ENCODE measurements around the gene DNAJA3. TPM values are rescaled to one million over a fixed set of nuclear protein-coding genes. Genes with fewer than 3 reads are reported as not detected.

DNAJA3 gene
- total RNA-seq, 1 experiment from 2014 or later = 56.2 TPM

DNA sequence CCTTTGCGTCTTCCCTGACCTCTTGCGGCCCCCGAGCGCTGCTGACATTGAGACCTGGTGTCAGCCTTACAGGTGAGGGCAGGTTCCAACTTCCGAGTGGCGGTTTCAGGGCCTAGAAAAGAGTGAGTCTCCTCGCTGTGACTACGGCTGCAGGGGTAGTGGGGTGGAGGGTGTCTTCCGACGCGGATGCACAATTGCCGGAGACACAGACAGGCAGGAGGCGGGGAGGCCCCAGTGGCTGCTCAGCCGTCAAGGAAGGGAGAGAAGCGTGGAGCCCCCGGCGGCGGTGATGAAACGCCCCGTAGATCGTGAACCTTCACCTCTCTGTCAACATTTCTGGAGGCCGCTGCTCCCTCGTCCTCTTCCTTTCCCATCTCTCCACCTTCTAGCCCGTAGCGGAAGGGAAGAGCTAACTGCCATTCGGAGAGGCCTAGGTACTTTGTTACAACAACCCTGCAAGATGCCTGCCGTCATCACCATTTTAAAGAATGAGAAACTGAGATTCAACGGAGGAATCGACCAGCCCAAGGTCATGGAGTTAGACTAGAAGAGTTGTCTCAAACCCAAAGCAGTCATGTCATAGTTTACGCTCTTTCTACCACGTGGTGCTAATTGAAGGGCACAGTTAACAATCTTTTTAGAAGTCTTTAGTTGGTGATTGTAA is 485 bp downstream of the DNAJA3 start:
- H3K23me2 ChIP-seq (ENCODE audit: insufficient read length, low read depth, low read length, poor library complexity, severe bottlenecking) = peaks cover 7% of the 10 kb centered on the region
- no peak overlapping the region for H3T11ph ChIP-seq (ENCODE audit: low read length)
- Mint-ChIP-seq H3K27ac (peak overlapping the region; percentile 94 to 98 (median 96)), H3K4me1 (peaks cover 15 to 21% of the 10 kb centered on the region in 2 experiments), H3K36me3 (ENCODE audit: insufficient read depth in 1 of 3, low read depth in 3 of 3) (peaks cover 14 to 22% (median 16%) of the 10 kb centered on the region in 3 experiments; a peak in 6 of 7 replicates), H3K4me3 (peak overlapping the region; percentile 99), H3K9me3 (no peaks in the 10 kb centered on the region), H3K27me3 (ENCODE audit: low read depth) (no peaks in the 10 kb centered on the region)
- no peak overlapping the region for H2BK15ac ChIP-seq (ENCODE audit: low read depth, low read length)
- no peak overlapping the region for H3K23ac ChIP-seq (ENCODE audit: insufficient read length, low read depth, low read length)
- no peak overlapping the region for H4K91ac ChIP-seq (ENCODE audit: insufficient read length, low read depth, low read length)
- no peak overlapping the region for H4K5ac ChIP-seq (ENCODE audit: insufficient read length, low read depth, low read length)
- no peak overlapping the region for H3K27ac ChIP-seq (ENCODE audit: insufficient read length, low read depth, low read length)
- H3K9ac ChIP-seq (ENCODE audit: extremely low read depth, insufficient read length, low read length) = peak overlapping the region; percentile 89
- no peak overlapping the region for H2AFZ ChIP-seq (ENCODE audit: low read length)
- H3K4ac ChIP-seq (ENCODE audit: low read depth, low read length) = no peak overlapping the region
- no peak overlapping the region for H3K56ac ChIP-seq (ENCODE audit: insufficient read length, low read depth, low read length)
- peaks cover 12% of the 10 kb centered on the region; the same call in 1 of the 2 replicates for H3K79me2 ChIP-seq (ENCODE audit: insufficient read depth, low read length)
- H2BK12ac ChIP-seq (ENCODE audit: insufficient read length, low read depth, low read length) = no peak overlapping the region
- H2AK5ac ChIP-seq (ENCODE audit: insufficient read length, low read length) = no peak overlapping the region
- H2BK5ac ChIP-seq (ENCODE audit: insufficient read length, low read length) = no peak overlapping the region
- H3K14ac ChIP-seq (ENCODE audit: insufficient read depth, low read length) = peak overlapping the region; percentile 6; the same call in 1 of the 2 replicates
- no peaks in the 10 kb centered on the region for H3K9me3 ChIP-seq (ENCODE audit: control insufficient read depth, low read depth, low read length)
- WGBS (ENCODE audit: extremely low coverage, insufficient read length, low lambda C conversion rate) = no CpG with 5 or more reads among the region's 31 CpGs
- TF ChIP-seq, protein P1, sequence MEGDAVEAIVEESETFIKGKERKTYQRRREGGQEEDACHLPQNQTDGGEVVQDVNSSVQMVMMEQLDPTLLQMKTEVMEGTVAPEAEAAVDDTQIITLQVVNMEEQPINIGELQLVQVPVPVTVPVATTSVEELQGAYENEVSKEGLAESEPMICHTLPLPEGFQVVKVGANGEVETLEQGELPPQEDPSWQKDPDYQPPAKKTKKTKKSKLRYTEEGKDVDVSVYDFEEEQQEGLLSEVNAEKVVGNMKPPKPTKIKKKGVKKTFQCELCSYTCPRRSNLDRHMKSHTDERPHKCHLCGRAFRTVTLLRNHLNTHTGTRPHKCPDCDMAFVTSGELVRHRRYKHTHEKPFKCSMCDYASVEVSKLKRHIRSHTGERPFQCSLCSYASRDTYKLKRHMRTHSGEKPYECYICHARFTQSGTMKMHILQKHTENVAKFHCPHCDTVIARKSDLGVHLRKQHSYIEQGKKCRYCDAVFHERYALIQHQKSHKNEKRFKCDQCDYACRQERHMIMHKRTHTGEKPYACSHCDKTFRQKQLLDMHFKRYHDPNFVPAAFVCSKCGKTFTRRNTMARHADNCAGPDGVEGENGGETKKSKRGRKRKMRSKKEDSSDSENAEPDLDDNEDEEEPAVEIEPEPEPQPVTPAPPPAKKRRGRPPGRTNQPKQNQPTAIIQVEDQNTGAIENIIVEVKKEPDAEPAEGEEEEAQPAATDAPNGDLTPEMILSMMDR (conservative IDR thresholded peaks at IDR 0.05) = no peak
- no peaks in the 10 kb centered on the region for H3K4me1 ChIP-seq (ENCODE audit: insufficient read depth, low read length)
- no peaks in the 10 kb centered on the region for H4K20me1 ChIP-seq (ENCODE audit: control insufficient read depth, insufficient read depth, insufficient read length)
- H3K27me3 ChIP-seq (ENCODE audit: insufficient read depth, low read length) = no peaks in the 10 kb centered on the region
- no peak overlapping the region for H4K8ac ChIP-seq (replicated peaks; ENCODE audit: insufficient read length, low read depth, low read length)
- no peaks in the 10 kb centered on the region for H3K79me1 ChIP-seq (ENCODE audit: insufficient read depth, low read depth, low read length, poor library complexity, severe bottlenecking)
- no peak overlapping the region for H2BK120ac ChIP-seq (ENCODE audit: low read depth, low read length, poor library complexity, severe bottlenecking)
- H3K4me2 ChIP-seq (ENCODE audit: insufficient read depth, insufficient read length, low read length) = peak overlapping the region; percentile 99
- no peak overlapping the region for H3K18ac ChIP-seq (ENCODE audit: insufficient read length, low read depth, low read length)
- no peak overlapping the region for H2BK20ac ChIP-seq (ENCODE audit: low read depth, low read length, poor library complexity, severe bottlenecking)
- DNase-seq = no peak

Measured in H9 (cell line).